HepG2 (cell line): ENCODE results near the gene PYGO2. TPM values are rescaled to one million over a fixed set of nuclear protein-coding genes. Genes with fewer than 3 reads are reported as not detected.

ENCODE experiments used
- BRCA1 ChIP-seq: sonication (generic); formaldehyde crosslinking; IDR thresholded peaks from 2 replicates; pipeline ENCODE4 v1.4.0; 2020; ENCODE audit warnings: missing genetic modification reagents
- FLYWCH1 ChIP-seq: sonication (generic); formaldehyde crosslinking; IDR thresholded peaks from 2 replicates; pipeline ENCODE4 v1.8.1; 2023; ENCODE audit warnings: mild to moderate bottlenecking, missing genetic modification reagents
- FOXP1 ChIP-seq, 2 experiments: fragments of 450-650 bp in 1 of 2; IDR thresholded peaks; 2 replicates each; pipeline ENCODE4 v1.6.1; 2017 to 2018; ENCODE audit warnings: antibody characterized with exemption in 1 of 2
- HMG20A ChIP-seq: IDR thresholded peaks from 2 replicates; pipeline ENCODE4 v1.6.1; 2016; ENCODE audit warnings: borderline replicate concordance
- KDM1A ChIP-seq: IDR thresholded peaks from 2 replicates; pipeline ENCODE4 v1.6.1; 2016; ENCODE audit warnings: missing compliant biosample characterization
- MXD4 ChIP-seq: IDR thresholded peaks from 2 replicates; pipeline ENCODE4 v1.6.1; 2016; ENCODE audit warnings: mild to moderate bottlenecking, missing biosample characterization, missing genetic modification reagents
- PATZ1 ChIP-seq: sonication (generic); formaldehyde crosslinking; IDR thresholded peaks from 2 replicates; pipeline ENCODE4 v1.4.0; 2020; ENCODE audit warnings: missing genetic modification reagents
- ZBTB14 ChIP-seq: sonication (generic); formaldehyde crosslinking; IDR thresholded peaks from 2 replicates; pipeline ENCODE4 v1.4.0; 2020; ENCODE audit warnings: missing genetic modification reagents
- ZBTB4 ChIP-seq: sonication (generic); formaldehyde crosslinking; IDR thresholded peaks from 2 replicates; pipeline ENCODE4 v1.4.0; 2020; ENCODE audit warnings: missing genetic modification reagents, mild to moderate bottlenecking, borderline replicate concordance
- ZNF121 ChIP-seq: sonication (generic); formaldehyde crosslinking; IDR thresholded peaks from 2 replicates; pipeline ENCODE4 v1.5.0; 2020; ENCODE audit warnings: mild to moderate bottlenecking, missing genetic modification reagents
- ZNF232 ChIP-seq: sonication (generic); formaldehyde crosslinking; IDR thresholded peaks from 2 replicates; pipeline ENCODE4 v1.4.0; 2020; ENCODE audit warnings: missing genetic modification reagents, borderline replicate concordance
- ZNF263 ChIP-seq: sonication (generic); formaldehyde crosslinking; IDR thresholded peaks from 2 replicates; pipeline ENCODE4 v1.4.0; 2020; ENCODE audit warnings: missing genetic modification reagents
- ZNF558 ChIP-seq: sonication (generic); formaldehyde crosslinking; IDR thresholded peaks from 2 replicates; pipeline ENCODE4 v1.9.0; 2022; ENCODE audit warnings: mild to moderate bottlenecking, missing genetic modification reagents, borderline replicate concordance
- ZNF570 ChIP-seq: sonication (generic); formaldehyde crosslinking; IDR thresholded peaks from 2 replicates; pipeline ENCODE4 v1.4.0; 2020; ENCODE audit warnings: mild to moderate bottlenecking, missing genetic modification reagents, borderline replicate concordance
- ZNF629 ChIP-seq: sonication (generic); formaldehyde crosslinking; conservative IDR thresholded peaks from 2 replicates; pipeline ENCODE4 v1.5.0; 2020; ENCODE audit warnings: missing genetic modification reagents
- ZNF7 ChIP-seq: IDR thresholded peaks from 2 replicates; pipeline ENCODE4 v1.6.1; 2016; ENCODE audit warnings: missing biosample characterization, missing genetic modification reagents
- ZNF83 ChIP-seq: sonication (generic); formaldehyde crosslinking; IDR thresholded peaks from 2 replicates; pipeline ENCODE4 v1.4.0; 2020; ENCODE audit warnings: missing genetic modification reagents, mild to moderate bottlenecking, borderline replicate concordance
- polyA plus RNA-seq, 8 experiments: library from polyadenylated mRNA; depleted of rRNA in 3 of 8; stranded (reverse) in 7 of 8; unstranded in 1 of 8; fragments of >200 nt; fragmentation: Illumina TruSeq in 4 of 8; extraction: Trizol in 4 of 8; gene quantifications; 2 replicates each; pipeline versions ENCODE4 v1.2.1 to v1.2.3, GENCODE V29; 2011 to 2016; ENCODE audit warnings: low read depth in 4 of 8, missing spikeins in 1 of 8, mixed read lengths in 1 of 8; ENCODE audit not compliant: insufficient read depth in 1 of 8
- total RNA-seq, 5 experiments: library from RNA; depleted of rRNA; stranded (reverse); fragments of >200 nt; fragmentation: Illumina TruSeq; extraction: Trizol; gene quantifications; 2 replicates each; pipeline ENCODE4 v1.2.3, GENCODE V29; 2016; ENCODE audit warnings: low read depth in 1 of 5

The PYGO2 gene
- total and polyA plus RNA-seq, 2 of the 13 experiments (the other 11 are each of a cell fraction or from before 2014, with no cell fraction given), result 20.3 to 21.8 TPM

GRCh38 chr1:154944401-154945159 lies 17.0 kb downstream of the PYGO2 start (continued):
- TF ChIP-seq ZNF629 (0 out of 2 replicates have a peak, but pooled peaks have one; percentile 31), BRCA1 (CRISPR knock-in tag) (no peak), FLYWCH1 (CRISPR knock-in tag) (no peak), ZNF7 (CRISPR knock-in tag) (no peak), KDM1A (no peak), ZNF121 (peak; percentile 97), PATZ1 (CRISPR knock-in tag) (peak; percentile 97), MXD4 (CRISPR knock-in tag) (0 out of 2 replicates have a peak, but pooled peaks have one; percentile 48), ZNF263 (0 out of 2 replicates have a peak, but pooled peaks have one; percentile 46), ZBTB4 (CRISPR knock-in tag) (no peak), FOXP1 (IDR thresholded peaks at IDR 0.05) (no peak), FOXP1 (CRISPR knock-in tag; IDR thresholded peaks at IDR 0.05) (no peak), HMG20A (CRISPR knock-in tag) (peak; percentile 56; the same call in 1 of the 2 replicates), ZNF558 (no peak), ZNF232 (CRISPR knock-in tag) (0 out of 2 replicates have a peak, but pooled peaks have one; percentile 9), ZNF570 (no peak), ZBTB14 (CRISPR knock-in tag) (no peak), ZNF83 (CRISPR knock-in tag) (no peak)
